Measurements from ENCODE around the gene FBXO45.
A peak's percentile ranks its signal among the peaks of the same experiment; 100 is the strongest.
"Not testable (repeated sequence)": the region's sequence is repeated elsewhere in the genome, so short reads cannot be mapped to it uniquely, and the experiment has no call there.

Gene FBXO45

GRCh38 chr3:196620161-196620604 lies 51.7 kb downstream of the FBXO45 start:
- no peak for DNase-seq

- no peak for DNase-seq
These were observed 52.2 kb downstream of the FBXO45 start for GRCh38 chr3:196620684-196621083.

- DNase-seq: no peak
These were observed 53.2 kb downstream of the FBXO45 start for GRCh38 chr3:196621611-196622010.

GRCh38 chr3:196624067-196624790 lies 55.8 kb downstream of the FBXO45 start:
- peak; percentile 32 for DNase-seq

GRCh38 chr3:196624907-196625306 lies 56.4 kb downstream of the FBXO45 start:
- no peak for DNase-seq

- no peak for DNase-seq
These were observed 56.9 kb downstream of the FBXO45 start for GRCh38 chr3:196625331-196625730.

- DNase-seq: peak; percentile 9
These were observed 59.4 kb downstream of the FBXO45 start for GRCh38 chr3:196627918-196628231.

- DNase-seq: no peak
These were observed 60.8 kb downstream of the FBXO45 start for GRCh38 chr3:196629228-196629627.

- peak; percentile 22 for DNase-seq
These were observed 63.2 kb downstream of the FBXO45 start for GRCh38 chr3:196631682-196632045.

GRCh38 chr3:196632046-196632751 lies 63.7 kb downstream of the FBXO45 start:
- DNase-seq: peak; percentile 81

GRCh38 chr3:196633555-196634151 lies 65.2 kb downstream of the FBXO45 start:
- DNase-seq: no peak

GRCh38 chr3:196634224-196634623 lies 65.8 kb downstream of the FBXO45 start:
- no peak for DNase-seq

GRCh38 chr3:196634829-196635228 lies 66.4 kb downstream of the FBXO45 start:
- DNase-seq: no peak

- no peak for DNase-seq
These were observed 68.2 kb downstream of the FBXO45 start for GRCh38 chr3:196636369-196637349.

- not testable (repeated sequence) for DNase-seq
These were observed 69.5 kb downstream of the FBXO45 start for GRCh38 chr3:196637941-196638340.
